OCI-LY7 (cell line): ENCODE measurements around the gene FAM186B.

Source experiments
- CTCF ChIP-seq: fragments of 200-600 bp; sonication (generic); conservative IDR thresholded peaks from 2 replicates; pipeline ENCODE4 v1.5.1; 2014; ENCODE audit warnings: mild to moderate bottlenecking, antibody characterized with exemption, low read length, moderate library complexity, mixed read lengths
- EZH2phosphoT487 ChIP-seq: fragments of 200-600 bp; sonication (generic); IDR thresholded peaks from 2 replicates; pipeline ENCODE4 v1.6.1; 2018; ENCODE audit warnings: low read depth, borderline replicate concordance, mild to moderate bottlenecking, mixed run types, antibody characterized with exemption, low read length, moderate library complexity, mixed read lengths

- no peak for TF ChIP-seq CTCF
- TF ChIP-seq EZH2phosphoT487: no peak
Observed at GRCh38 chr12:49568442-49569162, 36.8 kb downstream of the FAM186B start.
